PFSK-1 (cell line): Measurements from ENCODE around the gene FKBP8.
A peak's percentile ranks its signal among the peaks of the same experiment; 100 is the strongest.

Experiments used
- FOXP2 ChIP-seq: optimal IDR thresholded peaks from 2 replicates; pipeline ENCODE3; 2011; ENCODE audit warnings: borderline replicate concordance, control low read depth, inconsistent platforms; ENCODE audit not compliant: insufficient read depth; ENCODE audit errors: extremely low read length, extremely low read depth
- POLR2AphosphoS5 ChIP-seq: IDR thresholded peaks from 2 replicates; pipeline ENCODE4 v1.6.1; 2012; ENCODE audit warnings: low read depth, mild to moderate bottlenecking, control low read depth, low read length, moderate library complexity
- REST ChIP-seq, 2 experiments: IDR thresholded peaks; 2 replicates each; pipeline versions ENCODE4 v1.6.1 to v1.8.0; 2011 to 2012; ENCODE audit warnings: low read depth in 2 of 2, low read length in 2 of 2, control low read depth in 1 of 2, inconsistent platforms in 1 of 2, mild to moderate bottlenecking in 1 of 2, moderate library complexity in 1 of 2; ENCODE audit not compliant: insufficient read depth in 1 of 2
- SIN3A ChIP-seq: IDR thresholded peaks from 2 replicates; pipeline ENCODE4 v1.6.1; 2012; ENCODE audit warnings: mild to moderate bottlenecking, low read length, moderate library complexity, borderline replicate concordance; ENCODE audit not compliant: insufficient read depth
- TAF1 ChIP-seq: IDR thresholded peaks from 2 replicates; pipeline ENCODE4 v1.6.1; 2012; ENCODE audit warnings: low read length, control low read depth, borderline replicate concordance; ENCODE audit not compliant: insufficient read depth

FKBP8 gene

DNA sequence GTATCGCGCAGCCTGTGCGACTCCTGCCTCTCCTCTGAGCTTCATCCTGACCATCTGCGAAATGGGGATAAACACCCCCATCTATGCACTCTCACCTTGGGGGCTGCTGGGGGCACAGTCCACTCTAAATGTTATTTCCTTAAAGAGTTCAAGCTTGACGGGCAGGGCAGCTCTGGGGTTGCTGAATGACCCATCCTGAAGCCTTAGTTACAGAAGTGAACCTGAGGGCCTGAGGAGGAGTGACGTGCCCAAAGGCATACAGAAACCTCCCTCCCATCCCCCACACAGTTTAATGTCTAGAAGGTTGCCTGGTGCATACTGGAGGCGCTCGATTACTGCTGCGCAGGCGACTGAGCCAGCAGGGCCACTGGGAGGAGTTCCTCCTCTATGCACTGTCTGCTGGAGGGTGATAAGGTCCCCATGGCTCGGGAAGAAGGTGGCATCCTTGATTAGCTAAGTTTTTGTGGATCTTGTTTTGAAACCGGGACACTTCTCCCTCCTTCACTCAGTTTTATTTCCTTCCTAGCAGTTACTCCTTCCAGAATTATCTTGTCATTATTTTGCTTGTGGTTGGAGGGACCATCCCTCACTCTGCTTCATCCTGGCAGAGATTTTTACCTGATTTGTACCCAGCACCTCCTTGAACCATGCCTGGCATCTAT is 572 bp upstream of the FKBP8 start:
- TF ChIP-seq POLR2AphosphoS5 (no peak; the same call in none of the 2 replicates), REST (IDR thresholded peaks at IDR 0.05; ENCODE audit: insufficient read depth in 1 of 2, low read depth in 2 of 2, low read length in 2 of 2) (no peak), TAF1 (0 out of 2 replicates have a peak, but pooled peaks have one; percentile 14), FOXP2 (no peak), SIN3A (no peak)

- no peak for TF ChIP-seq SIN3A
- no peak for TF ChIP-seq REST (IDR thresholded peaks at IDR 0.05; ENCODE audit: insufficient read depth in 1 of 2, low read depth in 2 of 2, low read length in 2 of 2)
- TF ChIP-seq POLR2AphosphoS5, result no peak
- TF ChIP-seq TAF1, result no peak
- no peak for TF ChIP-seq FOXP2
These were observed 1.1 kb downstream of the FKBP8 start for GRCh38 chr19:18541992-18542940.

- TF ChIP-seq FOXP2 (no peak), SIN3A (no peak), REST (IDR thresholded peaks at IDR 0.05; ENCODE audit: insufficient read depth in 1 of 2, low read depth in 2 of 2, low read length in 2 of 2) (no peak), POLR2AphosphoS5 (no peak), TAF1 (no peak)
These were observed 1.9 kb downstream of the FKBP8 start for GRCh38 chr19:18541258-18541991.

- TF ChIP-seq FOXP2 (no peak), TAF1 (no peak), REST (IDR thresholded peaks at IDR 0.05; ENCODE audit: insufficient read depth in 1 of 2, low read depth in 2 of 2, low read length in 2 of 2) (no peak), SIN3A (no peak), POLR2AphosphoS5 (no peak)
These were observed 4.0 kb downstream of the FKBP8 start for GRCh38 chr19:18539372-18539771.
